ENCODE data around the gene THADA. TPM values are rescaled to one million over a fixed set of nuclear protein-coding genes. Genes with fewer than 3 reads are reported as not detected.

THADA gene
- total RNA-seq, 1 experiment from 2014 or later, result 20.1 TPM

DNA sequence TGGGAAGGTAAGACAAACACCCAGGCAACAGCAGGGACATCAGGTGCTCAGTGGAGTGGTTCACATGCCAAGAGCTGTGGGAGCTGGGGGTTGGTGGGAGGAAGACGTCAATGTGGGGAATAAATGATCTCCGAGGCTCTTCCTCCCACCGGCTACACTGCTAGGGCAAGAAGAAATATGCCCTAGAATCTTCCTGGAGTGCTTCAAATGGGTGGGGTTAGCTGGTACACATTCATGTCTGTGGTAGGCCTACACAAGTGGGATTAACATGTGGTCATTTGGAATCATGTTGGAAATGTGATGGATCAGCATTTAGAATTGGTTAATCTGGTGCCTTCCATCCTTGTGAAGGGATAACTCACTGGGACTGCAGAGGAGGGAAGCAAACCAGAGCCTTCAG is 357.0 kb downstream of the THADA start:
- no CpG with 5 or more reads among the region's 3 CpGs for WGBS (ENCODE audit: extremely low coverage, insufficient read length, low lambda C conversion rate)
- DNase-seq, result no peak

More for the DNA sequence above, 357.0 kb downstream of the THADA start:
- no peak overlapping the region for H4K91ac ChIP-seq (ENCODE audit: insufficient read length, low read depth, low read length)
- Mint-ChIP-seq H3K27me3 (ENCODE audit: low read depth) (no peaks in the 10 kb centered on the region), H3K4me3 (no peak overlapping the region), H3K4me1 (peaks cover 5 to 10% of the 10 kb centered on the region in 2 experiments), H3K9me3 (no peaks in the 10 kb centered on the region; a peak in 1 of 5 replicates), H3K27ac (no peak overlapping the region), H3K36me3 (ENCODE audit: insufficient read depth in 1 of 3, low read depth in 3 of 3) (0 out of 7 replicates have a peak, but pooled peaks cover 0 to 1% (median 0%) of the 10 kb centered on the region in 3 experiments)
- H3K23ac ChIP-seq (ENCODE audit: insufficient read length, low read depth, low read length), result no peak overlapping the region
- no peak overlapping the region for H3K9ac ChIP-seq (ENCODE audit: extremely low read depth, insufficient read length, low read length)
- H4K8ac ChIP-seq (replicated peaks; ENCODE audit: insufficient read length, low read depth, low read length), result no peak overlapping the region
- H3K23me2 ChIP-seq (ENCODE audit: insufficient read length, low read depth, low read length, poor library complexity, severe bottlenecking), result no peaks in the 10 kb centered on the region
- no peak overlapping the region for H3K4ac ChIP-seq (ENCODE audit: low read depth, low read length)
- no peaks in the 10 kb centered on the region for H3K79me2 ChIP-seq (ENCODE audit: insufficient read depth, low read length)
- H2BK12ac ChIP-seq (ENCODE audit: insufficient read length, low read depth, low read length), result no peak overlapping the region
- no peak overlapping the region for H3K4me2 ChIP-seq (ENCODE audit: insufficient read depth, insufficient read length, low read length)
- H3K56ac ChIP-seq (ENCODE audit: insufficient read length, low read depth, low read length), result no peak overlapping the region
- no peak overlapping the region for H3K14ac ChIP-seq (ENCODE audit: insufficient read depth, low read length)
- no peak overlapping the region for H2BK15ac ChIP-seq (ENCODE audit: low read depth, low read length)
- no peaks in the 10 kb centered on the region for H3K9me3 ChIP-seq (ENCODE audit: control insufficient read depth, low read depth, low read length)
- no peak overlapping the region for H3K18ac ChIP-seq (ENCODE audit: insufficient read length, low read depth, low read length)
- no peaks in the 10 kb centered on the region for H3K4me1 ChIP-seq (ENCODE audit: insufficient read depth, low read length)
- H2BK20ac ChIP-seq (ENCODE audit: low read depth, low read length, poor library complexity, severe bottlenecking), result no peak overlapping the region
- no peak overlapping the region for H2BK5ac ChIP-seq (ENCODE audit: insufficient read length, low read length)
- H3K27ac ChIP-seq (ENCODE audit: insufficient read length, low read depth, low read length), result no peak overlapping the region
- no peaks in the 10 kb centered on the region for H3K27me3 ChIP-seq (ENCODE audit: insufficient read depth, low read length)
- H2AK5ac ChIP-seq (ENCODE audit: insufficient read length, low read length), result no peak overlapping the region
- no peaks in the 10 kb centered on the region for H4K20me1 ChIP-seq (ENCODE audit: control insufficient read depth, insufficient read depth, insufficient read length)
- no peak for TF ChIP-seq CTCF (conservative IDR thresholded peaks at IDR 0.05)
- H2AFZ ChIP-seq (ENCODE audit: low read length), result no peak overlapping the region
- H3K79me1 ChIP-seq (ENCODE audit: insufficient read depth, low read depth, low read length, poor library complexity, severe bottlenecking), result no peaks in the 10 kb centered on the region
- no peak overlapping the region for H4K5ac ChIP-seq (ENCODE audit: insufficient read length, low read depth, low read length)
- H3T11ph ChIP-seq (ENCODE audit: low read length), result no peak overlapping the region
- no peak overlapping the region for H2BK120ac ChIP-seq (ENCODE audit: low read depth, low read length, poor library complexity, severe bottlenecking)

Data from H9 (cell line).